Osteoblast (primary cell): ENCODE measurements around the gene DYNC2H1. TPM values are rescaled to one million over a fixed set of nuclear protein-coding genes. Genes with fewer than 3 reads are reported as not detected.

Experiments used
- DNase-seq: peaks from one replicate; pipeline ENCODE4 v3.0.0; 2011; ENCODE audit warnings: low spot score, mixed read lengths; ENCODE audit not compliant: insufficient read length; ENCODE audit errors: missing footprints
- H2AFZ ChIP-seq: 2 replicates; pipeline ENCODE4 v1.6.0; 2011; ENCODE audit warnings: mild to moderate bottlenecking, low read length
- H3K27ac ChIP-seq: 2 replicates; pipeline ENCODE4 v1.5.1; 2011; ENCODE audit warnings: mild to moderate bottlenecking, low read depth, low read length, moderate library complexity
- H3K27me3 ChIP-seq: 2 replicates; pipeline ENCODE4 v1.6.0; 2012; ENCODE audit warnings: mild to moderate bottlenecking, control low read depth, inconsistent platforms, low read length, moderate library complexity; ENCODE audit not compliant: insufficient read depth
- H3K36me3 ChIP-seq: 2 replicates; pipeline ENCODE4 v1.5.1; 2011; ENCODE audit warnings: mild to moderate bottlenecking, low read length, control low read depth, moderate library complexity; ENCODE audit not compliant: insufficient read depth
- H3K4me1 ChIP-seq: 2 replicates; pipeline ENCODE4 v1.5.1; 2011; ENCODE audit warnings: mild to moderate bottlenecking, low read length, control low read depth, moderate library complexity; ENCODE audit not compliant: insufficient read depth
- H3K4me2 ChIP-seq: 2 replicates; pipeline ENCODE4 v1.6.0; 2011; ENCODE audit warnings: mild to moderate bottlenecking, low read length; ENCODE audit not compliant: insufficient read depth
- H3K4me3 ChIP-seq: fragments of 200-600 bp; sonication (generic); 3 replicates; pipeline ENCODE4 v1.5.1; 2012; ENCODE audit warnings: mild to moderate bottlenecking, low read length, inconsistent platforms; ENCODE audit not compliant: insufficient read depth
- H3K79me2 ChIP-seq: 2 replicates; pipeline ENCODE4 v1.6.0; 2012; ENCODE audit warnings: mild to moderate bottlenecking, low read length, control low read depth, inconsistent platforms; ENCODE audit not compliant: insufficient read depth
- H3K9me3 ChIP-seq: 2 replicates; pipeline ENCODE4 v1.5.1; 2011; ENCODE audit warnings: low read depth, low read length, control low read depth
- H4K20me1 ChIP-seq: 2 replicates; pipeline ENCODE4 v1.6.0; 2012; ENCODE audit warnings: mild to moderate bottlenecking, low read length, control low read depth; ENCODE audit not compliant: insufficient read depth
- total RNA-seq: library from RNA; depleted of rRNA; stranded (reverse); fragments of >200 nt; gene quantifications from 2 replicates; pipeline ENCODE4 v1.2.3, GENCODE V29; 2012
- TF ChIP-seq, protein P1 (sequence below): IDR thresholded peaks from 2 replicates; pipeline ENCODE4 v1.5.1; 2011; ENCODE audit warnings: mild to moderate bottlenecking, low read depth, low read length, moderate library complexity; ENCODE audit errors: extremely low read depth

The DYNC2H1 gene
- total RNA-seq, 1 donor = 82.2 TPM

DNA sequence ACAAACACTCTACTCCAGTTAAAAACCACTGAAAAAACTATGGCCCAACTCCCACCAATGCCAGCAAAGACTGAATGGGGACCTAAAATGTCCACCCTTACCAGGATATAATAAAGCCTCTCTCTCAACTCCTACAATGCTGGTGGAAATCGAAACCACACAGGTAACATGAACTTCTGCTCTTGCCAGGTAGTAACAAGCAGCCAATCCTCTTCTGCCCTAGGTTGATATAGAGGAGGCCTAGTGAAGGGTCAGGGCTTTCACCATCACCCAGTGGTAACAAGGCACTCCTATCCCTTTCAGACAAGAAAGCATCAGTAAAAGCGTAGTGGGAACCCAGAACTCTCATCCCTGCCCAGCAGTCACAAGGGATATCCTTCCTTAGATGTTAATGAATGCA is 39.9 kb upstream of the DYNC2H1 start:
- no peaks in the 10 kb centered on the region for H3K27me3 ChIP-seq
- H4K20me1 ChIP-seq = no peaks in the 10 kb centered on the region
- H3K9me3 ChIP-seq = no peaks in the 10 kb centered on the region
- no peak overlapping the region for H3K4me2 ChIP-seq
- no peak overlapping the region for H3K4me3 ChIP-seq
- no peak overlapping the region for H3K27ac ChIP-seq
- TF ChIP-seq, protein P1, sequence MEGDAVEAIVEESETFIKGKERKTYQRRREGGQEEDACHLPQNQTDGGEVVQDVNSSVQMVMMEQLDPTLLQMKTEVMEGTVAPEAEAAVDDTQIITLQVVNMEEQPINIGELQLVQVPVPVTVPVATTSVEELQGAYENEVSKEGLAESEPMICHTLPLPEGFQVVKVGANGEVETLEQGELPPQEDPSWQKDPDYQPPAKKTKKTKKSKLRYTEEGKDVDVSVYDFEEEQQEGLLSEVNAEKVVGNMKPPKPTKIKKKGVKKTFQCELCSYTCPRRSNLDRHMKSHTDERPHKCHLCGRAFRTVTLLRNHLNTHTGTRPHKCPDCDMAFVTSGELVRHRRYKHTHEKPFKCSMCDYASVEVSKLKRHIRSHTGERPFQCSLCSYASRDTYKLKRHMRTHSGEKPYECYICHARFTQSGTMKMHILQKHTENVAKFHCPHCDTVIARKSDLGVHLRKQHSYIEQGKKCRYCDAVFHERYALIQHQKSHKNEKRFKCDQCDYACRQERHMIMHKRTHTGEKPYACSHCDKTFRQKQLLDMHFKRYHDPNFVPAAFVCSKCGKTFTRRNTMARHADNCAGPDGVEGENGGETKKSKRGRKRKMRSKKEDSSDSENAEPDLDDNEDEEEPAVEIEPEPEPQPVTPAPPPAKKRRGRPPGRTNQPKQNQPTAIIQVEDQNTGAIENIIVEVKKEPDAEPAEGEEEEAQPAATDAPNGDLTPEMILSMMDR = no peak
- H3K79me2 ChIP-seq = peaks cover 51% of the 10 kb centered on the region
- DNase-seq = no peak
- H2AFZ ChIP-seq = no peak overlapping the region
- H3K36me3 ChIP-seq = peaks cover 6% of the 10 kb centered on the region
- no peaks in the 10 kb centered on the region for H3K4me1 ChIP-seq

DNA sequence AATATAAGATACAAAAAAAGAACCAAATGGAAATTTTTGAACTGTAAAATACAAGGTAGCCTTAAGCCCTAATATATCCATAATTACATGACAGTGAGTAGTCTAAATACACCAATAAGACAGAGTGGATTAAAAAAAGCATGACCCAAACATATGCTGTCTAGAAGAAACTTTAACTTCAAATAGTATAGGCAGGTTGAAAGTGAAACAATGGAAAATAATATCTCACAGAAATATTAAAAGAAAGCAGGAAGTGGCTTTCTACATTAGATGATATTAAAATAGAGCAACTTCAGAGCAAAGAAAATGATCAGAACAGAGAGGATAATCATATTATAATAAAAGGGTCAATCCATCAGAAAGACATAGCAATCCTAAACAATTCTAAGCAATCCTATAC is 39.1 kb upstream of the DYNC2H1 start:
- H3K9me3 ChIP-seq = no peaks in the 10 kb centered on the region
- peaks cover 11% of the 10 kb centered on the region for H3K36me3 ChIP-seq
- DNase-seq = no peak
- H3K79me2 ChIP-seq = peaks cover 58% of the 10 kb centered on the region
- H3K27ac ChIP-seq = no peak overlapping the region
- TF ChIP-seq, protein P1 = no peak
- H3K4me1 ChIP-seq = no peaks in the 10 kb centered on the region
- H3K4me2 ChIP-seq = no peak overlapping the region
- no peak overlapping the region for H3K4me3 ChIP-seq
- H3K27me3 ChIP-seq = no peaks in the 10 kb centered on the region
- no peak overlapping the region for H2AFZ ChIP-seq
- H4K20me1 ChIP-seq = no peaks in the 10 kb centered on the region

DNA sequence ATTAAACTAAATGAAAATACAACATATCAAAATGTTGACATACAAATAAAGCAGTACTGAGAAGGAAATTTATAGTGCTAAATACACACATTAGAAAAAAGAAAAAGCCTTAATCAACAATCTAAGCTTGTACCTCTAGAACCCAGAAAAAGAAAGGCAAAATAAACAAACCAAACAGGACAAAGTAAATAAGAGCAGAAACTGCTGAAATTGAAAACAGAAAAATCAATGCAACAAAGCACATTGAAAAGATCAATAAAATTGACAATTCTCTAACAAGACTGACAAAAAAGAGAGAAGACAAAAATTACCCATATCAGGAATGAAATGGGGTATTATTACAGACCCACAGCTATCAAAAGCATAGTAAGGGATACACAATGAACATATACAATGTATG is 38.2 kb upstream of the DYNC2H1 start:
- DNase-seq = no peak
- H3K79me2 ChIP-seq = peaks cover 61% of the 10 kb centered on the region
- TF ChIP-seq, protein P1 = no peak
- no peaks in the 10 kb centered on the region for H3K4me1 ChIP-seq
- no peak overlapping the region for H3K27ac ChIP-seq
- H3K4me2 ChIP-seq = no peak overlapping the region
- no peaks in the 10 kb centered on the region for H3K27me3 ChIP-seq
- no peak overlapping the region for H3K4me3 ChIP-seq
- H3K9me3 ChIP-seq = no peaks in the 10 kb centered on the region
- no peak overlapping the region for H2AFZ ChIP-seq
- peaks cover 11% of the 10 kb centered on the region for H3K36me3 ChIP-seq
- H4K20me1 ChIP-seq = no peaks in the 10 kb centered on the region

DNA sequence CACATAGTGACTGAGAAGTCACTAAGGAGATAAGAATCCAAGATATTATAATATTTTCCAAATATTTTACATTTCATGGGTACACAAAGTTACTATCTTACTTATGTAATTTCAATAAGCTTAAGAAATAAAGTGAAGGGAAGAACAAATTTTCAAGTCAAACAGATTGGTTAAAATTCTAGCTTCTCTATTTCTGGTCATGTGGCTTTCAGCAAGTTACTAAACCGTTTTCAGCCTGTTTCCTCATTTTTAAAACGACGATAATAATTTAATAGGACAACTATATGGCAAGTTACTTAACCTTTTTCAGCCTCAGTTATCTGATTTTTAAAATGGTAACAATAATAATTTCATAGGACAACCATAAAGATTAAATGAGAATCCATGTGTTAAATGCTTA is 32.9 kb upstream of the DYNC2H1 start:
- Histone ChIP-seq H4K20me1 (no peaks in the 10 kb centered on the region), H3K27ac (no peak overlapping the region), H3K4me3 (no peak overlapping the region), H3K4me1 (no peaks in the 10 kb centered on the region), H2AFZ (no peak overlapping the region), H3K79me2 (peaks cover 55% of the 10 kb centered on the region), H3K4me2 (no peak overlapping the region), H3K9me3 (no peaks in the 10 kb centered on the region), H3K27me3 (no peaks in the 10 kb centered on the region), H3K36me3 (peaks cover 47% of the 10 kb centered on the region)
- TF ChIP-seq, protein P1 = no peak
- no peak for DNase-seq
